Endothelial cell of umbilical vein (primary cell): ENCODE measurements around the gene TXNL4A. TPM values are rescaled to one million over a fixed set of nuclear protein-coding genes. Genes with fewer than 3 reads are reported as not detected.

Experiments used
- BruUV-seq: library from RNA; stranded (reverse); fragments of 400-500 nt; replicated peaks from 2 replicates; lab custom pipeline; 2021; lab: Mats Ljungman, UMichigan
- CTCF ChIA-PET: fragments of 300-600, 350-600 bp; sonication (Branson Sonifier 250); formaldehyde crosslinking; loops from one replicate; lab custom pipeline; 2021; ENCODE audit warnings: antibody characterized with exemption, inconsistent platforms; lab: Charles Lee
- POLR2A ChIA-PET: fragments of 300-600, 350-600 bp; sonication (Branson Sonifier 250); formaldehyde crosslinking; loops from one replicate; lab custom pipeline; 2021; ENCODE audit warnings: antibody characterized with exemption, inconsistent platforms; lab: Charles Lee
- DNase-seq: peaks from one replicate; pipeline ENCODE4 v3.0.0-alpha.2; 2011; ENCODE audit warnings: low read depth, low spot score
- FAIRE-seq: peaks from 2 replicates; lab custom pipeline; 2011; peaks lifted over from hg19 to GRCh38; lab: Jason Lieb, UNC
- H2AFZ ChIP-seq: 2 replicates; pipeline ENCODE4 v1.6.0; 2012; ENCODE audit warnings: low read depth, low read length, control low read depth, inconsistent platforms
- H3K27ac ChIP-seq: 2 replicates; pipeline ENCODE4 v1.5.1; 2011; ENCODE audit warnings: low read depth, mild to moderate bottlenecking, control low read depth, low read length, moderate library complexity; ENCODE audit not compliant: insufficient read depth
- H3K27me3 ChIP-seq, 2 experiments: 2 replicates each; pipeline versions ENCODE4 v1.6.0 to v1.6.1; 2011; ENCODE audit warnings: low read length in 2 of 2, mixed read lengths in 1 of 2; ENCODE audit not compliant: control insufficient read depth in 2 of 2, insufficient read depth in 2 of 2
- H3K36me3 ChIP-seq, 2 experiments: 2 replicates in 1 of 2; 3 replicates in 1 of 2; pipeline ENCODE4 v1.5.1; 2011; ENCODE audit warnings: low read length in 2 of 2, mild to moderate bottlenecking in 1 of 2, moderate library complexity in 1 of 2; ENCODE audit not compliant: control insufficient read depth in 2 of 2, insufficient read depth in 2 of 2; ENCODE audit errors: extremely low read depth in 1 of 2
- H3K4me1 ChIP-seq: 3 replicates; pipeline ENCODE4 v1.5.1; 2011; ENCODE audit warnings: mild to moderate bottlenecking, low read length; ENCODE audit not compliant: control insufficient read depth, insufficient read depth; ENCODE audit errors: extremely low read depth
- H3K4me2 ChIP-seq: 2 replicates; pipeline ENCODE4 v1.6.1; 2011; ENCODE audit warnings: low read length, control low read depth, mixed read lengths; ENCODE audit not compliant: insufficient read depth
- H3K4me3 ChIP-seq, 3 experiments: fragments of 200-600 bp in 1 of 3; sonication (generic), shearing (Covaris generic) in 1 of 3; replicated peaks in 1 of 3; 2 replicates each; pipeline ENCODE4 v1.5.1; 2011 to 2016; ENCODE audit warnings: control low read depth in 3 of 3, low read length in 3 of 3, mild to moderate bottlenecking in 2 of 3, inconsistent platforms in 1 of 3, low read depth in 1 of 3, moderate library complexity in 1 of 3; ENCODE audit not compliant: insufficient read depth in 1 of 3
- H3K79me2 ChIP-seq: 2 replicates; pipeline ENCODE4 v1.6.0; 2012; ENCODE audit warnings: low read length, inconsistent platforms; ENCODE audit not compliant: control insufficient read depth, insufficient read depth
- H3K9ac ChIP-seq: replicated peaks from 2 replicates; pipeline ENCODE3; 2011; ENCODE audit warnings: low read length, control low read depth; ENCODE audit not compliant: insufficient read depth; ENCODE audit errors: extremely low read depth
- H3K9me1 ChIP-seq: replicated peaks from 3 replicates; pipeline ENCODE4 v1.6.0; 2011; ENCODE audit warnings: mild to moderate bottlenecking, low read length; ENCODE audit not compliant: control insufficient read depth, insufficient read depth; ENCODE audit errors: extremely low read depth
- H3K9me3 ChIP-seq: replicated peaks from 2 replicates; pipeline ENCODE4 v1.5.1; 2012; ENCODE audit warnings: low read length, inconsistent platforms; ENCODE audit not compliant: control insufficient read depth, insufficient read depth
- H4K20me1 ChIP-seq: replicated peaks from 2 replicates; pipeline ENCODE3; 2011; ENCODE audit warnings: mild to moderate bottlenecking, low read length; ENCODE audit not compliant: control insufficient read depth, insufficient read depth; ENCODE audit errors: extremely low read depth
- CTCF ChIP-seq, 2 donors: IDR thresholded peaks; 1 replicate in 1 of 2; 2 replicates in 1 of 2; pipeline ENCODE4 v1.5.1; 2011; ENCODE audit warnings: low read length in 2 of 2, mild to moderate bottlenecking in 2 of 2, moderate library complexity in 2 of 2, control low read depth in 1 of 2, inconsistent platforms in 1 of 2, low read depth in 1 of 2; ENCODE audit not compliant: insufficient read depth in 1 of 2; ENCODE audit errors: extremely low read depth in 1 of 2
- EZH2 ChIP-seq: IDR thresholded peaks from 2 replicates; pipeline ENCODE4 v1.6.1; 2012; ENCODE audit warnings: borderline replicate concordance, low read depth, mild to moderate bottlenecking, moderate library complexity, low read length, inconsistent platforms; ENCODE audit not compliant: severe bottlenecking
- FOS ChIP-seq: IDR thresholded peaks from 2 replicates; pipeline ENCODE4 v1.6.1; 2011; ENCODE audit warnings: mild to moderate bottlenecking, low read length, moderate library complexity, borderline replicate concordance; ENCODE audit not compliant: insufficient read depth
- GATA2 ChIP-seq: IDR thresholded peaks from 2 replicates; pipeline ENCODE4 v1.7.0; 2011; ENCODE audit warnings: low read depth, mild to moderate bottlenecking, moderate library complexity, mixed read lengths, low read length; ENCODE audit not compliant: insufficient read length, insufficient read depth
- JUN ChIP-seq: IDR thresholded peaks from 2 replicates; pipeline ENCODE4 v1.6.1; 2011; ENCODE audit warnings: borderline replicate concordance, low read depth; ENCODE audit not compliant: insufficient read length, insufficient read depth
- MAX ChIP-seq: IDR thresholded peaks from 2 replicates; pipeline ENCODE4 v1.6.1; 2011; ENCODE audit not compliant: insufficient read depth, insufficient read length
- MYC ChIP-seq: IDR thresholded peaks from one replicate; pipeline ENCODE4 v1.6.1; 2011; ENCODE audit warnings: mild to moderate bottlenecking, low read depth, low read length
- POLR2A ChIP-seq: IDR thresholded peaks from 2 replicates; pipeline ENCODE4 v1.6.1; 2012; ENCODE audit warnings: low read depth, mild to moderate bottlenecking, control low read depth, low read length
- POLR2AphosphoS5 ChIP-seq: IDR thresholded peaks from 2 replicates; pipeline ENCODE4 v1.6.1; 2012; ENCODE audit warnings: low read depth, mild to moderate bottlenecking, control low read depth, low read length, moderate library complexity; ENCODE audit not compliant: insufficient read depth
- dilution Hi-C: fragments of 300-500 bp; cut with MboI; formaldehyde crosslinking; loops from one replicate; pipeline ENCODE4 v1.15.0; 2019; ENCODE audit warnings: low sequenced_read_pairs; ENCODE audit not compliant: extremely low pct_ligation_motif_present
- intact Hi-C: fragments of 100-400 bp; cut with micrococcal nuclease; formaldehyde crosslinking; loops from one replicate; pipeline ENCODE4 v1.10.0; 2022
- polyA plus RNA-seq, 4 experiments: library from polyadenylated mRNA; depleted of rRNA in 3 of 4; stranded (reverse) in 3 of 4; unstranded in 1 of 4; fragments of >200 nt; gene quantifications; 2 replicates each; pipeline versions ENCODE4 v1.2.1 to v1.2.3, GENCODE V29; 2011 to 2012; ENCODE audit warnings: missing spikeins in 1 of 4
- total RNA-seq: library from RNA; stranded (reverse); gene quantifications from 2 replicates; pipeline ENCODE4 v1.2.3, GENCODE V29; 2021

Gene TXNL4A
- total and polyA plus RNA-seq, 2 donors (not counting 3 experiments of a cell fraction or from before 2014, with no cell fraction given) = 148 to 172 TPM

DNA sequence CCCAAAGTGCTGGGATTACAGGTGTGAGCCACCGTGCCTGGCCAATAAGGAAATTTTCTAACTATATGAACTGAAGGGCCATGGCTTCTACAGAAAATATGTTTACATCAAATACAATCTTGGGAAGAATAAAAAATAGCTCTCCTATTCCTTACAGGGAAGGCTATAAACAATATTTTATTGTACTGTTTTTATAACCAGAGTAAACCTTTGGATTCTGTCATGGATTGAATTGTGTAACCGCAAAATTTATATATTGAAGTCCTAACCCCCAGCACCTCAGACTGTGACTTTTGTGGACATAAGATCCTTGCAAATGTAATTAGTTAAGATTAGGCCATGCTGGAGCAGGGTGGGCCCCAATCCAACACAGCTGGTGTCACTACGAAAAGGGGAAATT lies 15.6 kb downstream of the TXNL4A start:
- CTCF ChIA-PET = no interaction called here
- peaks cover 43% of the 10 kb centered on the region for H3K79me2 ChIP-seq
- FAIRE-seq = no peak
- H3K4me3 ChIP-seq = no peak overlapping the region
- H3K4me1 ChIP-seq = no peaks in the 10 kb centered on the region
- DNase-seq = no peak
- H3K36me3 ChIP-seq = peaks cover 0 to 16% of the 10 kb centered on the region in 2 experiments
- intact Hi-C loops = no loop called here
- no peaks in the 10 kb centered on the region for H3K27me3 ChIP-seq
- dilution Hi-C loops = no loop called here
- no peaks in the 10 kb centered on the region for H3K9me1 ChIP-seq
- no peaks in the 10 kb centered on the region for H3K9me3 ChIP-seq
- no peak overlapping the region for H2AFZ ChIP-seq
- no peak for TF ChIP-seq POLR2A
- TF ChIP-seq POLR2AphosphoS5 = no peak
- no peak for TF ChIP-seq CTCF (IDR thresholded peaks at IDR 0.05; ENCODE audit: extremely low read depth in 1 of 2, insufficient read depth in 1 of 2, low read depth in 1 of 2, low read length in 2 of 2)
- no peak for TF ChIP-seq MYC
- no peak for TF ChIP-seq JUN
- no peak for TF ChIP-seq EZH2
- no peak for TF ChIP-seq GATA2
- no peak for TF ChIP-seq FOS
- TF ChIP-seq MAX = no peak
- POLR2A ChIA-PET = no interaction called here
- H3K27ac ChIP-seq = no peak overlapping the region
- no peak overlapping the region for H3K4me2 ChIP-seq
- no peaks in the 10 kb centered on the region for H4K20me1 ChIP-seq
- no peak overlapping the region for H3K9ac ChIP-seq
- BruUV-seq = no TSS peak
